Activated B cell treated with CpG ODN at 0.5 μM for 24 hours (primary cell): ENCODE results near the gene OR1N1. TPM values are rescaled to one million over a fixed set of nuclear protein-coding genes. Genes with fewer than 3 reads are reported as not detected.

Experiments
- ATAC-seq: fragments of 200-7000 bp; cut with Tn5 transposase; one replicate; pipeline ENCODE4 v1.10.0; 2021; ENCODE audit warnings: low read depth, mild to moderate bottlenecking, moderate library complexity
- CTCF ChIA-PET: fragments of 350-600 bp; sonication (Branson Sonifier 250); formaldehyde crosslinking; loops from one replicate; lab custom pipeline; 2021; ENCODE audit warnings: antibody characterized with exemption; lab: Charles Lee
- POLR2A ChIA-PET: fragments of 350-600 bp; sonication (Branson Sonifier 250); formaldehyde crosslinking; loops from one replicate; lab custom pipeline; 2021; ENCODE audit warnings: antibody characterized with exemption; lab: Charles Lee
- DNase-seq: peaks from one replicate; pipeline ENCODE4 v3.0.0; 2022
- H3K27ac Mint-ChIP-seq: one replicate; pipeline ENCODE4 v1.8.0; 2020; ENCODE audit warnings: mixed read lengths
- H3K27me3 Mint-ChIP-seq: one replicate; pipeline ENCODE4 v1.8.0; 2021; ENCODE audit warnings: mixed read lengths
- H3K36me3 Mint-ChIP-seq: one replicate; pipeline ENCODE4 v1.8.0; 2021; ENCODE audit warnings: low read depth, mixed read lengths
- H3K4me1 Mint-ChIP-seq: one replicate; pipeline ENCODE4 v1.8.0; 2021; ENCODE audit warnings: mixed read lengths
- H3K4me3 Mint-ChIP-seq: one replicate; pipeline ENCODE4 v1.8.0; 2020; ENCODE audit warnings: mild to moderate bottlenecking, mixed read lengths
- H3K9me3 Mint-ChIP-seq: one replicate; pipeline ENCODE4 v1.8.0; 2020; ENCODE audit warnings: mixed read lengths
- CTCF ChIP-seq: fragments of 200-600 bp; IDR thresholded peaks from one replicate; pipeline ENCODE4 v1.8.0; 2022; ENCODE audit warnings: antibody characterized with exemption, mild to moderate bottlenecking
- intact Hi-C: fragments of 100-400 bp; cut with micrococcal nuclease; formaldehyde crosslinking; loops from one replicate; pipeline ENCODE4 v1.15.1; 2024
- total RNA-seq: library from RNA; stranded (reverse); gene quantifications from 2 replicates; pipeline ENCODE4 v1.2.3, GENCODE V29; 2022

OR1N1 gene
- total RNA-seq: not detected in 2 replicates

GRCh38 chr9:122527193-122527592, at the start of gene OR1N1:
TSS of gene OR1N1 (minus strand) at chr9:122527293. CDS start at chr9:122527293, 0 bp downstream.
- Mint-ChIP-seq H3K27ac (no peak within 1 kb of the TSS), H3K4me3 (no peak within 1 kb of the TSS), H3K36me3 (no peaks in the 10 kb centered on the region), H3K9me3 (no peaks in the 10 kb centered on the region), H3K27me3 (peaks cover 14% of the 10 kb centered on the region), H3K4me1 (no peaks in the 10 kb centered on the region)
- TF ChIP-seq CTCF: no peak
- ATAC-seq (no peak), DNase-seq (no peak)
- intact Hi-C loops: no loop called here
- CTCF ChIA-PET: interaction anchor here (0.7 kb wide), 1 partner anchor 29 kb away, joined by 3 read pairs; no protein-coding TSS in a partner anchor
- POLR2A ChIA-PET: no interaction called here

- POLR2A ChIA-PET: no interaction called here
- intact Hi-C loops: no loop called here
- ATAC-seq: no peak
- DNase-seq: no peak
- CTCF ChIA-PET: no interaction called here
- Mint-ChIP-seq H3K36me3 (no peaks in the 10 kb centered on the region), H3K4me3 (no peak overlapping the region), H3K27ac (no peak overlapping the region), H3K4me1 (no peaks in the 10 kb centered on the region), H3K27me3 (peaks cover 4% of the 10 kb centered on the region), H3K9me3 (no peaks in the 10 kb centered on the region)
- no peak for TF ChIP-seq CTCF
These were observed 45.4 kb upstream of the OR1N1 start for GRCh38 chr9:122572456-122572855.

- ATAC-seq (no peak), DNase-seq (no peak)
- no peak for TF ChIP-seq CTCF
- peaks cover 16% of the 10 kb centered on the region for H3K27me3 Mint-ChIP-seq
- H3K9me3 Mint-ChIP-seq: peaks cover 6% of the 10 kb centered on the region
- no peak overlapping the region for H3K27ac Mint-ChIP-seq
- H3K4me1 Mint-ChIP-seq: no peaks in the 10 kb centered on the region
- H3K36me3 Mint-ChIP-seq: no peaks in the 10 kb centered on the region
- intact Hi-C loops: no loop called here
- POLR2A ChIA-PET: no interaction called here
- CTCF ChIA-PET: no interaction called here
- no peak overlapping the region for H3K4me3 Mint-ChIP-seq
These were observed 40.8 kb upstream of the OR1N1 start for GRCh38 chr9:122567901-122568300.

DNA sequence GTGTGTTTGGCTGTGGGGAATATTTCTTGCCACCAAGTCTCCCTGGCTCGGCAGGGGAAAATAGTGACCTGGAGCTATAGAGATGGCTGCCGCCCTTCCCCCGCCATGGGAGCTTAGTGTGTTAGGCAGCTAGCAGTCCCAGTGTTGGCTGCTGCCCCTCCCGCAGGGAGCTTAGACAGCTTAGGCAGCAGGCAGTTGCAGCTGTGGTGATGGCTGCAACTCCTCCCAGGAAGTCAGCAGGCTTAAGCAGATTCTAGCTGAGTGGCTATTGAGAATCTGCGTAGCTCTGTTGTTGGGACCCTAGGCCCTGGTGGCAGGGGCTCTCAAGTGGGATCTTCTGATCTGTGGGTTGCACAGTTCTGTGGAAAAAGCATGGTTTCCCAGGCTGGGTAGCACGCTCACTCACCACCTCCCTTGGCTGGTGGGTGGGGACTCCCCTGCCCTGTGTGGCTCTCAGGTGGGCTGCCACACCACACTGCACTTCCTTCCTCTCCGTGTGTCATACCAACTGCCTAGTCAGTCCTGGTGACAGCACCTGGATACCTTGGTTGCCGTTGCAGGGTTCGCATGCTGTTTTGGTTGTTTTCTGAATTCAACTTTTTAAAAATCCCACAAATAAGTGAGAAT, 35.2 kb upstream of the OR1N1 start:
- peaks cover 35% of the 10 kb centered on the region for H3K27me3 Mint-ChIP-seq
- TF ChIP-seq CTCF: no peak
- H3K4me3 Mint-ChIP-seq: no peak overlapping the region
- ChIA-PET CTCF (no interaction called here), POLR2A (no interaction called here)
- H3K36me3 Mint-ChIP-seq: no peaks in the 10 kb centered on the region
- peaks cover 14% of the 10 kb centered on the region for H3K9me3 Mint-ChIP-seq
- ATAC-seq (no peak), DNase-seq (no peak)
- no peak overlapping the region for H3K27ac Mint-ChIP-seq
- intact Hi-C loops: no loop called here
- H3K4me1 Mint-ChIP-seq: no peaks in the 10 kb centered on the region

DNA sequence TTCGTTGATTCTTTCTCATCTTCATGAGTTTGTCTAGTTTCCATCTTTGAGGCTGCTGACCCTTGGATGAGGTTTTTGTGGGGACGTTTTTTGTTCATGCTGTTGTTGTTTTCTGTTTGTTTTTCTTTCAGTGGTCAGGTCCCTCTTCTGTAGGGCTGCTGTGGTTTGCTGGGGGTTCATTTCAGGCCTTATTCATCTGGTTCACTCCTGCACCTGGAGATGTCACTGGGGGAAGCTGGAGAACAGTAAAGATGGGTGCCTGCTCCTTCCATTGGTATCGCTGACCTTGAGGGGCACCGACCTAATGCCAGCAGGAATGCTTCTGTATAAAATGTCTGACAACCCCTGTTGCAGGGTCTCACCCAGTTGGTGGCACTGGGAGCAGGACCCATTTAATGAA, 34.4 kb upstream of the OR1N1 start:
- ATAC-seq (no peak), DNase-seq (no peak)
- no peaks in the 10 kb centered on the region for H3K4me1 Mint-ChIP-seq
- intact Hi-C loops: no loop called here
- no peaks in the 10 kb centered on the region for H3K36me3 Mint-ChIP-seq
- CTCF ChIA-PET: no interaction called here
- H3K4me3 Mint-ChIP-seq: no peak overlapping the region
- no peak for TF ChIP-seq CTCF
- POLR2A ChIA-PET: no interaction called here
- peaks cover 14% of the 10 kb centered on the region for H3K9me3 Mint-ChIP-seq
- peaks cover 35% of the 10 kb centered on the region for H3K27me3 Mint-ChIP-seq
- no peak overlapping the region for H3K27ac Mint-ChIP-seq
